ENCODE data around the gene KRT7. TPM values are rescaled to one million over a fixed set of nuclear protein-coding genes. Genes with fewer than 3 reads are reported as not detected.

Gene KRT7
- total RNA-seq, 2 experiments from 2014 or later = not detected

GRCh38 chr12:52221912-52222457 lies 11.1 kb upstream of the KRT7 start:
- H4K20me1 ChIP-seq (ENCODE audit: insufficient read depth, low read length) = no peaks in the 10 kb centered on the region
- intact Hi-C loops (cut with micrococcal nuclease; ENCODE audit: unreplicated experiment) = no loop called here
- no peak overlapping the region for H3K27ac ChIP-seq (ENCODE audit: low read depth, low read length, poor library complexity, severe bottlenecking)
- no peaks in the 10 kb centered on the region for H3K9me3 ChIP-seq (ENCODE audit: low read length)
- no peaks in the 10 kb centered on the region for H3K9me2 ChIP-seq (ENCODE audit: insufficient read depth, low read length)
- peak; percentile 48 for DNase-seq (ENCODE audit: low spot score)
- no peak overlapping the region for H2AFZ ChIP-seq (ENCODE audit: low read length)
- H3K79me2 ChIP-seq (ENCODE audit: insufficient read depth, low read depth, low read length) = no peaks in the 10 kb centered on the region
- CTCF ChIA-PET (ENCODE audit: unreplicated experiment) = no interaction called here
- no peak overlapping the region for H3K4me2 ChIP-seq (ENCODE audit: low read length)
- POLR2A ChIA-PET = no interaction called here
- BruUV-seq (replicated peaks) = no TSS peak
- TF ChIP-seq CTCF (conservative IDR thresholded peaks at IDR 0.05; ENCODE audit: low read length) (peak; percentile 72), EZH2phosphoT487 (IDR thresholded peaks at IDR 0.05; ENCODE audit: borderline replicate concordance, low read depth, low read length) (no peak)
- no peak overlapping the region for H3K4me3 ChIP-seq (ENCODE audit: low read depth, low read length, poor library complexity, severe bottlenecking)
- H3K4me1 ChIP-seq (ENCODE audit: insufficient read depth, low read length, poor library complexity, severe bottlenecking) = no peaks in the 10 kb centered on the region
- H3K36me3 ChIP-seq (ENCODE audit: insufficient read depth, low read length) = no peaks in the 10 kb centered on the region

- ChIA-PET POLR2A (no interaction called here), CTCF (ENCODE audit: unreplicated experiment) (no interaction called here)
- Histone ChIP-seq H2AFZ (ENCODE audit: low read length) (no peak overlapping the region), H3K27ac (ENCODE audit: low read depth, low read length, poor library complexity, severe bottlenecking) (no peak overlapping the region), H4K20me1 (ENCODE audit: insufficient read depth, low read length) (no peaks in the 10 kb centered on the region), H3K9me3 (ENCODE audit: low read length) (no peaks in the 10 kb centered on the region), H3K79me2 (ENCODE audit: insufficient read depth, low read depth, low read length) (no peaks in the 10 kb centered on the region), H3K4me3 (ENCODE audit: low read depth, low read length, poor library complexity, severe bottlenecking) (no peak overlapping the region), H3K4me1 (ENCODE audit: insufficient read depth, low read length, poor library complexity, severe bottlenecking) (no peaks in the 10 kb centered on the region), H3K36me3 (ENCODE audit: insufficient read depth, low read length) (no peaks in the 10 kb centered on the region), H3K4me2 (ENCODE audit: low read length) (no peak overlapping the region), H3K9me2 (ENCODE audit: insufficient read depth, low read length) (no peaks in the 10 kb centered on the region)
- intact Hi-C loops (cut with micrococcal nuclease; ENCODE audit: unreplicated experiment) = no loop called here
- no peak for DNase-seq (ENCODE audit: low spot score)
- BruUV-seq (replicated peaks) = no TSS peak
- no peak for TF ChIP-seq EZH2phosphoT487 (IDR thresholded peaks at IDR 0.05; ENCODE audit: borderline replicate concordance, low read depth, low read length)
- no peak for TF ChIP-seq CTCF (conservative IDR thresholded peaks at IDR 0.05; ENCODE audit: low read length)
Observed at GRCh38 chr12:52222692-52223091, 10.4 kb upstream of the KRT7 start.

GRCh38 chr12:52223406-52224039 lies 9.5 kb upstream of the KRT7 start:
- no TSS peak for BruUV-seq (replicated peaks)
- Histone ChIP-seq H3K36me3 (ENCODE audit: insufficient read depth, low read length) (no peaks in the 10 kb centered on the region), H3K9me3 (ENCODE audit: low read length) (no peaks in the 10 kb centered on the region), H3K27ac (ENCODE audit: low read depth, low read length, poor library complexity, severe bottlenecking) (no peak overlapping the region), H3K4me1 (ENCODE audit: insufficient read depth, low read length, poor library complexity, severe bottlenecking) (no peaks in the 10 kb centered on the region), H2AFZ (ENCODE audit: low read length) (no peak overlapping the region), H3K4me3 (ENCODE audit: low read depth, low read length, poor library complexity, severe bottlenecking) (no peak overlapping the region), H3K79me2 (ENCODE audit: insufficient read depth, low read depth, low read length) (no peaks in the 10 kb centered on the region), H4K20me1 (ENCODE audit: insufficient read depth, low read length) (no peaks in the 10 kb centered on the region), H3K4me2 (ENCODE audit: low read length) (no peak overlapping the region), H3K9me2 (ENCODE audit: insufficient read depth, low read length) (no peaks in the 10 kb centered on the region)
- intact Hi-C loops (cut with micrococcal nuclease; ENCODE audit: unreplicated experiment) = no loop called here
- POLR2A ChIA-PET = interaction anchor here (0.6 to 0.7 kb wide), 2 partner anchors 242 to 1661 kb away, joined by 3 to 5 read pairs; no protein-coding TSS in a partner anchor
- no peak for DNase-seq (ENCODE audit: low spot score)
- CTCF ChIA-PET (ENCODE audit: unreplicated experiment) = no interaction called here
- no peak for TF ChIP-seq EZH2phosphoT487 (IDR thresholded peaks at IDR 0.05; ENCODE audit: borderline replicate concordance, low read depth, low read length)
- TF ChIP-seq CTCF (conservative IDR thresholded peaks at IDR 0.05; ENCODE audit: low read length) = no peak
